Upper lobe of left lung (tissue), 4 donors: ENCODE data around the gene AKAP12.

Experiments
- POLR2A ChIP-seq, 4 donors: fragments of 450-650 bp; IDR thresholded peaks; one replicate each; pipeline ENCODE4 v1.5.1; 2016 to 2017; ENCODE audit warnings: antibody characterized with exemption in 4 of 4, mild to moderate bottlenecking in 2 of 4
- POLR2AphosphoS5 ChIP-seq, 2 donors: sonication (generic); formaldehyde crosslinking; IDR thresholded peaks; one replicate each; pipeline ENCODE4 v1.5.1; 2017; ENCODE audit warnings: antibody characterized with exemption in 2 of 2
- TF ChIP-seq, protein P1 (sequence below), 6 experiments: fragments of 450-650 bp in 4 of 6; fragments of 200-600 bp in 2 of 6; sonication (generic) in 2 of 6; IDR thresholded peaks; one replicate each; pipeline ENCODE4 v1.5.1; 2016 to 2019; ENCODE audit warnings: antibody characterized with exemption in 6 of 6

DNA sequence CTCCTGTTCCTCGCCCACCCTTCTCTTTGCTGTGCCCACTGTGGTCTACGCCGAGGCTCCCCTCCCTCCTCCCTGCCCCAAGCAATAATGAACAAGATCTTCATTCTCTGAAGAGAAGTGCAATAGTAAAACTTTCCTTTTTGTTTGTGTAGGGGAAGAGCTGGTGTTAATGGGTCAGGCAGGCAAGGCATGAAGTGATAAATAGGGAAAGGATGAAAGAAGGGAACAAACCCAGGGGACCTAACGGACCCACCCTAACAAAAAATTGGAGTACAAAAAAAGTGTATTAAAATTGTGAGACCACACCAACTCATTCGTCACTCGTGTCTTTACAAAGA lies 84.7 kb downstream of the AKAP12 start:
- TF ChIP-seq, protein P1, sequence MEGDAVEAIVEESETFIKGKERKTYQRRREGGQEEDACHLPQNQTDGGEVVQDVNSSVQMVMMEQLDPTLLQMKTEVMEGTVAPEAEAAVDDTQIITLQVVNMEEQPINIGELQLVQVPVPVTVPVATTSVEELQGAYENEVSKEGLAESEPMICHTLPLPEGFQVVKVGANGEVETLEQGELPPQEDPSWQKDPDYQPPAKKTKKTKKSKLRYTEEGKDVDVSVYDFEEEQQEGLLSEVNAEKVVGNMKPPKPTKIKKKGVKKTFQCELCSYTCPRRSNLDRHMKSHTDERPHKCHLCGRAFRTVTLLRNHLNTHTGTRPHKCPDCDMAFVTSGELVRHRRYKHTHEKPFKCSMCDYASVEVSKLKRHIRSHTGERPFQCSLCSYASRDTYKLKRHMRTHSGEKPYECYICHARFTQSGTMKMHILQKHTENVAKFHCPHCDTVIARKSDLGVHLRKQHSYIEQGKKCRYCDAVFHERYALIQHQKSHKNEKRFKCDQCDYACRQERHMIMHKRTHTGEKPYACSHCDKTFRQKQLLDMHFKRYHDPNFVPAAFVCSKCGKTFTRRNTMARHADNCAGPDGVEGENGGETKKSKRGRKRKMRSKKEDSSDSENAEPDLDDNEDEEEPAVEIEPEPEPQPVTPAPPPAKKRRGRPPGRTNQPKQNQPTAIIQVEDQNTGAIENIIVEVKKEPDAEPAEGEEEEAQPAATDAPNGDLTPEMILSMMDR (IDR thresholded peaks at IDR 0.05): peak in 2 of 6 experiments; percentile 0 to 46
- TF ChIP-seq POLR2AphosphoS5 (IDR thresholded peaks at IDR 0.05): no peak
- TF ChIP-seq POLR2A (IDR thresholded peaks at IDR 0.05): no peak
